G401 (cell line): Measurements from ENCODE around the gene ZNF280D. TPM values are rescaled to one million over a fixed set of nuclear protein-coding genes. Genes with fewer than 3 reads are reported as not detected.

Experiments used
- DNase-seq: peaks from one replicate; pipeline ENCODE4 v3.0.0-alpha.2; 2015; ENCODE audit warnings: low spot score
- in situ Hi-C: cut with HindIII; loops from 2 replicates; pipeline ENCODE4 v1.10.0; 2016; ENCODE audit warnings: low sequenced_read_pairs, mixed read lengths
- total RNA-seq: library from RNA; depleted of rRNA; stranded (reverse); fragments of >200 nt; shearing (Covaris generic); gene quantifications from 2 replicates; pipeline ENCODE4 v1.2.3, GENCODE V29; 2014; rRNA removed

Gene ZNF280D
- total RNA-seq, 1 experiment from 2014 or later = 21.4 TPM

- no peak for DNase-seq
- in situ Hi-C loops = no loop called here
These were observed 150.5 kb downstream of the ZNF280D start for GRCh38 chr15:56582785-56583184.

Other genes starting within 250 kb of the ZNF280D start
- 33.8 and 55.3 TPM in 2 replicates for gene TCF12, start 185.1 kb upstream of the ZNF280D start, total RNA-seq